Fibroblast of lung (primary cell): Measurements from ENCODE around the gene TBX15. TPM values are rescaled to one million over a fixed set of nuclear protein-coding genes. Genes with fewer than 3 reads are reported as not detected.
A peak's percentile ranks its signal among the peaks of the same experiment; 100 is the strongest.

Source experiments
- DNase-seq, 2 donors: peaks; one replicate each; pipeline versions ENCODE4 v3.0.0 to v3.0.0-alpha.2; 2010; ENCODE audit warnings: low read depth in 2 of 2
- H2AFZ ChIP-seq: 2 replicates; pipeline ENCODE4 v1.5.1; 2012; ENCODE audit warnings: low read length, control low read depth, inconsistent platforms
- H3K27ac ChIP-seq: 2 replicates; pipeline ENCODE4 v1.5.1; 2011; ENCODE audit warnings: low read length, control low read depth; ENCODE audit not compliant: insufficient read depth
- H3K27me3 ChIP-seq: 2 replicates; pipeline ENCODE4 v1.5.1; 2011; ENCODE audit warnings: mild to moderate bottlenecking, low read length; ENCODE audit not compliant: control insufficient read depth, insufficient read depth
- H3K36me3 ChIP-seq: 2 replicates; pipeline ENCODE4 v1.5.1; 2011; ENCODE audit warnings: low read length; ENCODE audit not compliant: control insufficient read depth, insufficient read depth
- H3K4me1 ChIP-seq: 2 replicates; pipeline ENCODE4 v1.5.1; 2011; ENCODE audit warnings: low read length; ENCODE audit not compliant: control insufficient read depth, insufficient read depth; ENCODE audit errors: extremely low read depth
- H3K4me2 ChIP-seq: 2 replicates; pipeline ENCODE4 v1.5.1; 2011; ENCODE audit warnings: low read length, control low read depth; ENCODE audit not compliant: insufficient read depth; ENCODE audit errors: extremely low read depth
- H3K4me3 ChIP-seq, 4 experiments: fragments of 200-600 bp in 1 of 4; sonication (generic) in 1 of 4; replicated peaks in 1 of 4; 2 replicates each; pipeline ENCODE4 v1.5.1; 2011 to 2016; ENCODE audit warnings: low read length in 4 of 4, low read depth in 3 of 4, mild to moderate bottlenecking in 3 of 4, control low read depth in 2 of 4, inconsistent platforms in 1 of 4, mixed read lengths in 1 of 4; ENCODE audit not compliant: insufficient read depth in 1 of 4; ENCODE audit errors: control extremely low read depth in 1 of 4
- H3K79me2 ChIP-seq: 2 replicates; pipeline ENCODE4 v1.5.1; 2012; ENCODE audit warnings: mild to moderate bottlenecking, low read length, inconsistent platforms; ENCODE audit not compliant: control insufficient read depth, insufficient read depth
- H3K9ac ChIP-seq: 2 replicates; pipeline ENCODE4 v1.5.1; 2011; ENCODE audit warnings: mild to moderate bottlenecking, low read length, control low read depth; ENCODE audit not compliant: insufficient read depth
- H3K9me3 ChIP-seq: 2 replicates; pipeline ENCODE4 v1.5.1; 2012; ENCODE audit warnings: low read depth, low read length; ENCODE audit not compliant: control insufficient read depth, insufficient read depth
- H4K20me1 ChIP-seq: 2 replicates; pipeline ENCODE4 v1.5.1; 2011; ENCODE audit warnings: low read length; ENCODE audit not compliant: control insufficient read depth, insufficient read depth; ENCODE audit errors: extremely low read depth
- CTCF ChIP-seq, 2 donors: IDR thresholded peaks in 1 of 2; conservative IDR thresholded peaks in 1 of 2; 1 replicate in 1 of 2; 2 replicates in 1 of 2; pipeline ENCODE4 v1.5.1; 2011 to 2012; ENCODE audit warnings: low read length in 2 of 2, control low read depth in 1 of 2, inconsistent platforms in 1 of 2, low read depth in 1 of 2, mild to moderate bottlenecking in 1 of 2
- EZH2 ChIP-seq: IDR thresholded peaks from 2 replicates; pipeline ENCODE4 v1.5.1; 2012; ENCODE audit warnings: low read length, control low read depth, mild to moderate bottlenecking; ENCODE audit errors: missing control alignments
- polyA plus RNA-seq, 2 donors: library from polyadenylated mRNA; depleted of rRNA in 1 of 2; stranded (reverse) in 1 of 2; unstranded in 1 of 2; fragments of >200 nt; gene quantifications; 2 replicates each; pipeline ENCODE4 v1.2.1, GENCODE V29; 2011 to 2012; ENCODE audit warnings: missing spikeins in 1 of 2
- total RNA-seq: library from RNA; depleted of rRNA; stranded (reverse); fragments of >200 nt; gene quantifications from 2 replicates; pipeline ENCODE4 v1.2.1, GENCODE V29; 2014

The TBX15 gene
- total and polyA plus RNA-seq, 2 donors (not counting 1 experiment from before 2014, with no cell fraction given), result 0.50 to 0.99 TPM

- Histone ChIP-seq H3K4me1 (no peaks in the 10 kb centered on the region), H3K9me3 (no peaks in the 10 kb centered on the region), H3K27me3 (no peaks in the 10 kb centered on the region), H3K27ac (no peak overlapping the region), H4K20me1 (no peaks in the 10 kb centered on the region), H3K4me3 (no peak overlapping the region), H3K36me3 (no peaks in the 10 kb centered on the region), H3K4me2 (no peak overlapping the region), H2AFZ (no peak overlapping the region), H3K9ac (no peak overlapping the region), H3K79me2 (no peaks in the 10 kb centered on the region)
- DNase-seq, result peak; percentile 14 to 71
- no peak for TF ChIP-seq CTCF (conservative IDR thresholded peaks at IDR 0.05 in 1 of 2, IDR thresholded peaks at IDR 0.05 in 1 of 2; ENCODE audit: low read depth in 1 of 2, low read length in 2 of 2)
- no peak for TF ChIP-seq EZH2
Observed at GRCh38 chr1:118960567-118961136, 27.5 kb downstream of the TBX15 start.

DNA sequence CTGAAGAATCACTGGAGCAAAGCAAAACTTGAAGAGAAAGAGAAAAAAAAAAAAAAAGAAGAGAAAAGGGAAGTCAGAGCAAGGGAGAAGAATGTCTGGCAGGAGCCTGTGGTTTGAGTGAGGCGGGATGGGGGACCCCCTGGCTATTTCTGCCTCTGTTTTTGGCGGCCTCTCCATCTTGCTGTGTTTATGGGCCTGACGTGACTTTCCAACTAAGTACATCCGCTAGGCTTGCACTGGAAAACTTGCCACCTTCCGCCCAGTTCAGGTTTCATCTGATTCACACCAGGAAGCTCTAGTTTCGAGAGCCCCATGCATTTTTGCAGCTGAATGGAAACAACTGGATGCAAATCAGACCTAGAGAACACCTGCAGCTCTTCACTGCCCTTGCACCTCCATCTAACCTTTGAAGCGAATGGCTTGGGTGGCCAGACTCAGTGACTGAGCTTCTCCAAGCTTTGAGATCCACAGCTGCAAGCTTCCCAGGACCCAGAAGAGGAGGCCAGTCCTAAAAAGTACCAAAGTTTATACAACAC lies 28.0 kb downstream of the TBX15 start:
- no peaks in the 10 kb centered on the region for H4K20me1 ChIP-seq
- no peak overlapping the region for H3K4me2 ChIP-seq
- H3K4me1 ChIP-seq, result no peaks in the 10 kb centered on the region
- no peak overlapping the region for H3K9ac ChIP-seq
- H3K79me2 ChIP-seq, result no peaks in the 10 kb centered on the region
- no peak for TF ChIP-seq CTCF (conservative IDR thresholded peaks at IDR 0.05 in 1 of 2, IDR thresholded peaks at IDR 0.05 in 1 of 2; ENCODE audit: low read depth in 1 of 2, low read length in 2 of 2)
- H3K27ac ChIP-seq, result no peak overlapping the region
- no peak overlapping the region for H3K4me3 ChIP-seq
- H3K9me3 ChIP-seq, result no peaks in the 10 kb centered on the region
- no peak overlapping the region for H2AFZ ChIP-seq
- H3K27me3 ChIP-seq, result no peaks in the 10 kb centered on the region
- DNase-seq, result no peak
- H3K36me3 ChIP-seq, result no peaks in the 10 kb centered on the region

- Histone ChIP-seq H3K27me3 (no peaks in the 10 kb centered on the region), H3K9me3 (no peaks in the 10 kb centered on the region), H2AFZ (no peak overlapping the region), H3K9ac (no peak overlapping the region), H3K4me2 (no peak overlapping the region), H4K20me1 (no peaks in the 10 kb centered on the region), H3K36me3 (no peaks in the 10 kb centered on the region), H3K4me3 (no peak overlapping the region), H3K4me1 (no peaks in the 10 kb centered on the region), H3K79me2 (no peaks in the 10 kb centered on the region), H3K27ac (no peak overlapping the region)
- DNase-seq, result no peak
- TF ChIP-seq EZH2 (no peak), CTCF (conservative IDR thresholded peaks at IDR 0.05 in 1 of 2, IDR thresholded peaks at IDR 0.05 in 1 of 2; ENCODE audit: low read depth in 1 of 2, low read length in 2 of 2) (no peak)
Observed at GRCh38 chr1:118958937-118959631, 29.1 kb downstream of the TBX15 start.
